RPMI7951 (cell line): ENCODE results near the gene RAC3. TPM values are rescaled to one million over a fixed set of nuclear protein-coding genes. Genes with fewer than 3 reads are reported as not detected.

ENCODE experiments used
- DNase-seq: peaks from one replicate; pipeline ENCODE4 v3.0.0-alpha.2; 2012; ENCODE audit warnings: low read depth
- total RNA-seq: library from RNA; depleted of rRNA; stranded (reverse); fragments of >200 nt; shearing (Covaris generic); gene quantifications from 2 replicates; pipeline ENCODE4 v1.2.3, GENCODE V29; 2014; rRNA removed

RAC3 gene
- 10.7 and 13.1 TPM in 2 replicates for total RNA-seq

- no peak for DNase-seq
Measured at GRCh38 chr17:82031303-82031884, at the start of gene RAC3. RAC3 (plus strand) TSS chr17:82031678; CDS start chr17:82031762, 84 bp downstream.

- DNase-seq, result no peak
Measured at GRCh38 chr17:81983011-81983638, 48.4 kb upstream of the RAC3 start.

GRCh38 chr17:81983639-81984373 lies 47.7 kb upstream of the RAC3 start:
- no peak for DNase-seq

GRCh38 chr17:81984773-81985410 lies 46.6 kb upstream of the RAC3 start:
- DNase-seq, result no peak

GRCh38 chr17:81986606-81987005 lies 44.9 kb upstream of the RAC3 start:
- DNase-seq, result no peak

GRCh38 chr17:81987161-81987770 lies 44.2 kb upstream of the RAC3 start:
- DNase-seq, result no peak

GRCh38 chr17:81990836-81991683 lies 40.4 kb upstream of the RAC3 start:
- no peak for DNase-seq

- DNase-seq, result no peak
Measured at GRCh38 chr17:81991684-81992305, 39.7 kb upstream of the RAC3 start.

- no peak for DNase-seq
Measured at GRCh38 chr17:81992306-81993102, 39.0 kb upstream of the RAC3 start.

- no peak for DNase-seq
Measured at GRCh38 chr17:81993729-81994592, 37.5 kb upstream of the RAC3 start.

- no peak for DNase-seq
Measured at GRCh38 chr17:81994593-81995462, 36.6 kb upstream of the RAC3 start.

GRCh38 chr17:81995463-81996231 lies 35.8 kb upstream of the RAC3 start:
- DNase-seq, result no peak

- DNase-seq, result no peak
Measured at GRCh38 chr17:81996232-81996756, 35.2 kb upstream of the RAC3 start.

GRCh38 chr17:81996757-81997441 lies 34.6 kb upstream of the RAC3 start:
- DNase-seq, result no peak

- DNase-seq, result no peak
Measured at GRCh38 chr17:81998212-81998611, 33.3 kb upstream of the RAC3 start.
